NCI-H748 treated with DMSO at 0.1 percent for 48 hours (cell line): ENCODE results near the gene PAEP.
"Not testable (repeated sequence)": the region's sequence is repeated elsewhere in the genome, so short reads cannot be mapped to it uniquely, and the experiment has no call there.

Experiments
- DNase-seq: peaks from one replicate; lab custom pipeline; 2025; lab: John Stamatoyannopoulos, UW

Gene PAEP

GRCh38 chr9:135526089-135526729 is 35.3 kb upstream of the PAEP start:
- no peak for DNase-seq

DNA sequence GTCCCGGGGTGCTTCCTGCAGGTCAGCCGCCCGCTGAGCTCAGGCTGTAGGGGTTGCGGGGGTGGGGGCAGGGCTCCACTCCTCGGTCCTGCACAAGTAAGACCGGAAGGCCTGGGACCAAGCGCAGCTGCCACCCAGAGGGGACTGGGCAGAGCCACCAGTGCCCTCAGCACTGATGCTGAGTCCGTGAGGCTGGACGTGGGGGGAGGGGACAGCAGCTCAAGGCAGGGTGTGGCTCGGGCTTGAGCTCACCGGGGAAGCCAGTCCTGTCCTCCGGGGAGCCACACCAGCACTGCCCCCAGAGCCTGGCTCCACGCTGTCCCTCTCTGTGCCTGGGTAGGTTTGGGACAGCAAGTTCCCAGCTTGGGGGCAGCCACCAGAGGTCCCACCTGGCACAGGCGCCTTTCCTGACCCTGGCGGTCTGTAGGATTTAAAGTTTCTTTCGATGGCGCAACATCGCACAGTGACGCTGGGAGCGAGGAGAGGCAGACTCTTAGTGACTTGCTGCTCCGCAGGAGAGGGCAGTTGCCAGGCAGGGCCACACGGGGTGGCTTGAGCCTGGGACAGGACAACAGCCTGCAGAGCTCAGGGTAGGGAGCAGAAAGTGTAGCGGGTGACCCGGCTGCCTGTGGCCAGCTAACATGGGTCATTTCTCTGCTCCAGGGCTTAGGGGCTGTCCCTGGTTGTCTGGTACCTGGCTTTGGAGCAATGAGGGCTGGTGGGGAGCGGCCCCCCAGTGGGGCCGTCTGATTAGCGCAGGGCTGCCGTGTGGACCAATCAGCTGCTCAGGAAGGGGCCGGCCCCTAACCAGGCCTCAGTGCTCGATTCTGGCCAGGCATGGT is 34.6 kb upstream of the PAEP start:
- no peak for DNase-seq

DNA sequence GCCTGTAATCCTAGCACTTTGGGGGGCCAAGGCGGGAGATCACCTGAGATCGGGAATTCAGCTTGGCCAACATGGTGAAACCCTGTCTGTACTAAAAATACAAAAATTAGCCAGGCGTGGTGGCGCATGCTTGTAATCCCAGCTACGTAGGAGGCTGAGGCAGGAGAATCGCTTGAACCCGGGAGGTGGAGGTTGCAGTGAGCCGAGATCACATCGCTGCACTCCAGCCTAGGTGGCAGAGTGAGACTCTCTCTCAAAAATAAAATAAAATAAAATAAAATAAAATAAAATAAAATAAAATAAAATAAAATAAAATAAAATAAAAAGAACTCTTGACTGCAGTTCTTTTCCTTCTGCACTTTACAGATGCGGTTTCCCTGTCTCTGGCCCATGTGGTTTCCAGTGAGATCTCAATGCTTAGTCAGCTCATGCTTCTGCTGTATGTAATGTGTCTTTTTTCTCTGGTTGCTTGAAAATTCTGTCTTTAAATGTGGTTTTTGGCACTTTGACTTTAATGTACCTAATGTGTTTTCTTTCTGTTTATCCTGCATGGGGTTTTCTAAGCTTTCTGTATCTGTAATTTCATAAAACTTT is 32.6 kb upstream of the PAEP start:
- DNase-seq: not testable (repeated sequence)

DNA sequence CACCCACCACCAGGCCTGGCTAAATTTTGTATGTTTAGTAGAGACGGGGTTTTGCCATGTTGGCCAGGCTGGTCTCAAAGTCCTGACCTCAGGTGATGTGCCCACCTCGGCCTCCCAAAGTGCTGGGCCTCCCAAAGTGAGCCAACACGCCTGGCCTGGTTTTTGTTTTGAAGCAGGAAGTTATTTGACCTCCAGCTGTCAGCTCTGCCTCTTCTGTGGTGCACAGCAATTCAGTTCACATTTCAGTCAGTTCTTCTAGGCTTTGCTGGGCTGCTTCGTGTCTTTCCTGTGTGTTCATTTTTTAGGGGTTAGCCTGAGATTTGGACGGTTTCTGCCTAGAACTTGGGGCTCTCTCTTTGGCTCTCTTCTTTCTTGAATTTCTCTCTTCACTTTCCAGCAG is 31.4 kb upstream of the PAEP start:
- DNase-seq: no peak

DNA sequence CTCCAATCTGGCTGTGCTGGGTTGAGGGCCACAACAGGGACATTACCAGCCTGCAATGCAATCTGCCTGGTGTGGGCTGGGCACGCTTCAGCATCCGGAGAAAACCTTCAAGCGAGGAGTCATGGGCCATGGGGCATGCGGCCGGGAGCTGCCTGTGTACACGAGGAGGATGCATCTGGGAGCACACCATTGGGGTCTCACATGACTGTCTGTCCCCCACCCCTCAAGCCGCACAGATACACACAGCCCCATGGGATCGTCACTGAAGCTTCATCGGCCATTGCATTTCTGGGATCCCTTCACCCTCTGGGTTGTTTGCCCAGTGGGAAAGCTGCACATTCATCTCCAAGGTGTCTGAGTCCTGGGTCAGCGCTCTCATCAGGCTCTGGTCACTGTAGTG is 30.5 kb upstream of the PAEP start:
- DNase-seq: no peak

GRCh38 chr9:135533113-135533512 is 28.4 kb upstream of the PAEP start:
- no peak for DNase-seq

DNA sequence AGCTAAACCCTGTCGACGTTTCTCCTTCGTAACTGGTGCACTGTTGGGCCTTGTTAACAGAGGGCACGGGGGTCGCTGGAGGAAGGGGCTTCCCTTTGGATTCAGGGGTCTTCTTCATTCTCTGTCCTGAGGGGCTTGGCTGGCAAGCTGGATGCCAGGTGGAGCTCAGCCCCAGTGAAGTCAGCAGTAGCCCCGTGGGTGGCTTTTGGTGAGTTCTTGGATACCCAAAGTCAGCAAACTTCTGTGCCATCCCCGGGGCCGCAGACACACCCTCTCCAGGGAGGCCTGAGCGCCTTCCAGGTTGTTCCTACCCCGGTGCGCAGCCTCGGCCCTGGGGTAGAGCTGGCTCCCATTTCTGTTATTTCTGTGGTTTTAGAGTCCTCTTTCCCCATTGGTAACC is 27.9 kb upstream of the PAEP start:
- no peak for DNase-seq

- not testable (repeated sequence) for DNase-seq
These were observed 27.3 kb upstream of the PAEP start for GRCh38 chr9:135534192-135534711.

DNA sequence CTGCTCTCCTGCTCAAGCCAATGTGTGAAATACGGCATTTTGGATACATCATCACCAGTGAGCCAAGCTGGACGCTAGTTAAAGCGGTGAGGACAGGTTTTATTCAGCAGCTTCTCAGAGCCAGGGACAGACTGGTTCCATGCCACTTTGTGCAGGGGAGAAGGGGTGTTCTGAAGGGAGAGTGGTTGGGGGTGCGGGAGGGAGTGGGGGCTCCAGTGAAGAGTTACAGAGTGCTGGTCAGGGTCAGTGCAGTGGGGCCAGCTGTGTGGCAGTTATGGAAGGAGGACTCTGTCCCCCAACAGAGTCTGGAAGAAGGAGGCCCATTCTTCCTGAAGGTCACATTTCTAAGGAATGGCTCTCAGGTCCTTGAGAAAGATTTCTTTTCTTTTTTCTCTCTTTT is 26.7 kb upstream of the PAEP start:
- DNase-seq: not testable (repeated sequence)

DNA sequence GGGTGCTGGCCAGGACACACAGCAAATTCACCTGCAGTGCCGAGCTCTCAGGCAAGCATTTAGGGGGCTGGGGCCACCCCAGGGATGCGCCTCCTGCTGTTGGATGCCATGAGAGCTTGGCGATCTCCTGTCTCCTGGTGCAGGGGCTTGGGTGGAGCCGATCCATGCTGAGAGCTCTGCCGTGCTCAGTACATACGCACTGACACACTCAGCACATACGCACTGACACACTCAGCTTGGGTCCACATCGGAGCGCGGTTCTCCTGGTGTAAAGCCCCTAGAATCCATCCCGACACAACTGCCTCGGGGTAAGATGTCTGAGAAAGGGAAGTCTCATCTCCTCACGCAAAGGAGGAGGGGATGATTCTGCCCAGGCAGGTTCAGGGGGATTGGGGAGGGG is 25.9 kb upstream of the PAEP start:
- not testable (repeated sequence) for DNase-seq

- DNase-seq: no peak
These were observed 25.3 kb upstream of the PAEP start for GRCh38 chr9:135536216-135536615.

- not testable (repeated sequence) for DNase-seq
These were observed 18.2 kb upstream of the PAEP start for GRCh38 chr9:135543262-135543894.

GRCh38 chr9:135544981-135545635 is 16.4 kb upstream of the PAEP start:
- DNase-seq: no peak

DNA sequence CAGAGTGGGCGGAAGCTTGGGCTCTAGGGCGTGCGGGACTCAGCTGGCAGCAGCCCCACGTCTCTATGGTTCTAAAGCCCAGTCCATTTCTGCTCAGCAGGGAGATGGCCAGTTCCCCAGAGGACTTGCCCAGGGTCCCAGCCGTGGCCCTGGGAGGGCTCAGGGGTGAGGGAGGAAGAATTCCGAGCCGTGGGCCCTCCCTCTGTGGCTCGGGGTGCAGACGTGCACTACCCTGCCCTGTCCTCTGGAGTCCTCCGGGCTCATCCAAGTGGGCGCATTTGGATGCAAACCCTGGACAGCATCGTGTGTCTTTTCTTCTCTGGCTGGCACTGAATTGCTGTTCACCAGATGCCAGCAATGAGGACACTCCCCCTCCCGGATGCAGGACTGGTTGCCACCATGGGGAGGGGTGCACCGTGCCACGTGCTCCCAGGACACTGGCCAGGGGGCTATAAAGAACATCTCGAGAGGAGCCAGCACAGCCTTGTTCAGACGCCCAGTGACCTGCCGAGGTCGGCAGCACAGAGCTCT is 15.8 kb upstream of the PAEP start, which contains the start of gene OBP2A:
TSS of gene OBP2A (plus strand) at position 481 of the 531 bp plus-strand sequence. CDS start 55 bp downstream, outside the sequence.
- DNase-seq: not testable (repeated sequence)

GRCh38 chr9:135546792-135547617 is 14.6 kb upstream of the PAEP start:
- not testable (repeated sequence) for DNase-seq

DNA sequence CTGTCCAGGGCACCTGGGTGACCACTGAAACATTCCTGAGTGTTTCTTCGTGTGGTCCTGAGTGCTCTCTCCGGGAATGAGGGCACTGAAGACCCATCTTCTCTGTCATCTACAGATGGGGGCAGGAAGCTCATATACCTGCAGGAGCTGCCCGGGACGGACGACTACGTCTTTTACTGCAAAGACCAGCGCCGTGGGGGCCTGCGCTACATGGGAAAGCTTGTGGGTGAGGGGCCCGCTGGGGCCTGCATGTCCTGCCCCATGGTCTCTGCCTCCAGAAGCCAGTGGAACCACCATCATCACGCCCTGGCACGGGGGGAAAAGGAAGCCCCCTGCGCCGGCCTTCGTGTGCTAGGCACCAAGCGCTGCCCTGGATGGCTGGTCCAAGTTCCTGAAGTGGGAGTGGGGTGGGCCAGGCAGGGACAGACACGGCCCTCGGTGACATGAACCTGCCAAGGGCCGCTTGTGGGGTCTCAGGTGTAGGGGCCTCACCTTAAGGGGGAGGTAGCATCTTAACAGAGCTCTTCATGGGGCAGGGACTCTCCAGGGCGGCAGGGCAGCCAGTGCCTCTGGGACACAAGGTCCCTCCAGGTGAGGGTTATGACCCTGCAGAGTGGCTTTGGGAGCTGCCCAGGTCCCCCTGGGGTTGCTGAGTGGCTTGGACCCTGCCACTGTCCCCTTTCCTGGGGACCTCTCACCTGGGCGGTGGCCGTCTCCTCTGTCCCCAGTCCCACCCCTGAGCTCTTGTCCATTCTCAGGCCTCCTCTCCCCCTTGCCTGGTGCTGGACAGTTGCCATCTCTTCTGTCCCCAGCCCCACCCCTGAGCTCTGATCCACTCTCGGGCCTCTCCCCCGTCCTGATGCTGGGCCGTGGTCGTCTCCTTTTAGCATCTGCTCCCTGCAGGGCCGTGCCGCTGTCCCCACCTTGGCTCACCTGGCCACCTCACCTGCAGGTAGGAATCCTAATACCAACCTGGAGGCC is 13.5 kb upstream of the PAEP start:
- DNase-seq: no peak

GRCh38 chr9:135549478-135550343 is 11.8 kb upstream of the PAEP start:
- not testable (repeated sequence) for DNase-seq

DNA sequence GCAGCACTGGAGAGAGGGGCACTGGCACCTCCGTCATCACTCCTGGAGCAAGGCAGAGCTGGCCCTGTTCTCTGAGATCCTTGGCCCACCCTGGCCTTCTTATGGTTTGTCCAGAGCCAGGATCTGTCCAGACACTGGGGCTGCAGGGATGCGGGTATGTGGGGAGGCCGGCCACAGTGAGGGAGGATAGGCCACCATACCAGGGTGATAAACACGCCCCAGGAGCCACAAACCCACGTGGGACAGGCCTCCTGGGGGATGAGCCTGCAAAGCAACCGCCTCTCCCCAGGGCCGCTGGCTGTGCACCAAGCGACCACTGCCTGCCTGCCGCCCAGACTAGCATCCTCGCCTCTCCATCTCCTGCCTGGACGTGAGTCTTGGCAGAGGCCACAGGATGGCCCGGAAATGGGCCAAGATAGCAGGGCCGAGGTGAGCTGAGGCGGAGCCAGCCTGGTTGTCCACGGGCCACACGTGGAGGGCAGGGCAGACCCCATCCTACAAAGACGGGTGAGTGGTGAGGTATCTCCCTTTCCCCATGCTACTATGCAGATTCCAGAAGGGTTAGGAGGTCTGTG is 11.1 kb upstream of the PAEP start:
- no peak for DNase-seq
